Measurements from ENCODE around the gene TMEM135.

DNA sequence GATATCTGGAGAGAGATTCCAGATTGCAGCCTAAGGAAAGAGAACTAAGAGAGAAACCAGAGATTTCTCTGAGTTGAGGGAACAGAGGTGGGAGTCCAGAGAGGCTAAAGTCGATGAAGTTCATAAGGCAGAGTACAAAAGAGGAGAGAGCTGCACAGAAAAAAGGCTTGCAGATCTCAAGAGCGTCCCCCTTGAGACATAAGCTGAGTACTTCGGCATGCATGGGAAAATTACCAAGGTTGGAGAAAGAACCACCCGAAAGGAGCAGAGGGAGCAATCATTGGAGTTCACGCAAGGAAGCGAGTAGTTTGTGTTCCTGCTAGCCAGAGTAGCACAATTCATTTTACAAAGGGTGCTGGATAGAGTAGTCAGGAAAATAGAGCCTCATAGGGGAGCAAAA is 293.5 kb downstream of the TMEM135 start:
- TF ChIP-seq CTCF (IDR thresholded peaks at IDR 0.05; ENCODE audit: low read length): no peak
- TF ChIP-seq EZH2 (IDR thresholded peaks at IDR 0.05; ENCODE audit: borderline replicate concordance, low read length): no peak
